ENCODE measurements around the gene CEP78. TPM values are rescaled to one million over a fixed set of nuclear protein-coding genes. Genes with fewer than 3 reads are reported as not detected.

Gene CEP78
- total RNA-seq, 1 donor from 2014 or later: 9.4 TPM

DNA sequence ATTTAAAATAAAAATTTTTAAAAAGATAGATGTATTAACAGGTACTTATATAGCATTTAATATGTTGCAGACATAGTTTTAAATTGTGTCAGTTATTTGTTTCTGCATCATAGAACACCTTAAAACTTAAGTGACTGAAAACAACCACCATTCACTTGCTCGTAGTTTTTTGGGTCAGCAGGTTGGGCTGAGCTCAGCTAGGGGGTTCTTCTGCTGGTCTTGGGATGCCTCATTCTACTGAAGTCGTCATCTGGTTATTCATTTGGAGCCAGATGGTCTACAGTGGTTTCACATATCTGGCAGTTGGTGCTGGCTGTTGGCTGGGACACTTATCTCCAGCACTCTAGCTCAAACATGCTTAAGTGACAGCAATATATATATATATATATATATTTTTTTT lies 90.7 kb downstream of the CEP78 start:
- no peak for DNase-seq (ENCODE audit: low spot score)

Other genes with a start within 250 kb of the CEP78 start
- 115 TPM for gene GNAQ, start 204.3 kb upstream of the CEP78 start, total RNA-seq
- 19.1 TPM for gene PSAT1, start 61.0 kb downstream of the CEP78 start, total RNA-seq

Measured in mesenteric fat pad (tissue), 1 donor.